Measurements from ENCODE around the gene GFI1B.

DNA sequence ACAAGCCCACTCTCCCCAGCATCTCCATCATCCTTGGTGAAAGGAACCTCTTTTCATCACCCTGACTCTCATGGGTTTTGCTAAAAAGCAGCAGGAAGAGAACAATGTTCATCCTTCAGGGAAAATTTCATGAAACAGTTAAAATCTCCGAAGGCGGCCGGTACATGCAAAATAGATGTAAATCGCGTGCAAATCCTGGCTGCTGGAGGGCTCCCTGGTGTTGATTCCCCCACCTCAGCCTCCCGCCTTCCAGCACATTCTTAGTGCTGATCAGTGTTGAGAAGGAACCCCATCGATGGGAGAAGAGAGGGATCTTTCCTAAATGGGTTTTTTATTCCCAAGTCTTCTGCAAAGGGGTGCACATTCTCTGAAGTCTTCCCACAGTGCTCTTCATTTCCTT, 8.7 kb upstream of the GFI1B start:
- TF ChIP-seq, protein P1, sequence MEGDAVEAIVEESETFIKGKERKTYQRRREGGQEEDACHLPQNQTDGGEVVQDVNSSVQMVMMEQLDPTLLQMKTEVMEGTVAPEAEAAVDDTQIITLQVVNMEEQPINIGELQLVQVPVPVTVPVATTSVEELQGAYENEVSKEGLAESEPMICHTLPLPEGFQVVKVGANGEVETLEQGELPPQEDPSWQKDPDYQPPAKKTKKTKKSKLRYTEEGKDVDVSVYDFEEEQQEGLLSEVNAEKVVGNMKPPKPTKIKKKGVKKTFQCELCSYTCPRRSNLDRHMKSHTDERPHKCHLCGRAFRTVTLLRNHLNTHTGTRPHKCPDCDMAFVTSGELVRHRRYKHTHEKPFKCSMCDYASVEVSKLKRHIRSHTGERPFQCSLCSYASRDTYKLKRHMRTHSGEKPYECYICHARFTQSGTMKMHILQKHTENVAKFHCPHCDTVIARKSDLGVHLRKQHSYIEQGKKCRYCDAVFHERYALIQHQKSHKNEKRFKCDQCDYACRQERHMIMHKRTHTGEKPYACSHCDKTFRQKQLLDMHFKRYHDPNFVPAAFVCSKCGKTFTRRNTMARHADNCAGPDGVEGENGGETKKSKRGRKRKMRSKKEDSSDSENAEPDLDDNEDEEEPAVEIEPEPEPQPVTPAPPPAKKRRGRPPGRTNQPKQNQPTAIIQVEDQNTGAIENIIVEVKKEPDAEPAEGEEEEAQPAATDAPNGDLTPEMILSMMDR (IDR thresholded peaks at IDR 0.05): no peak
- TF ChIP-seq POLR2A (IDR thresholded peaks at IDR 0.05): no peak
